Common myeloid progenitor, CD34-positive (primary cell): ENCODE results near the gene THEMIS2.

Experiments used
- CTCF ChIA-PET: fragments of 350-600 bp; sonication (Branson Sonifier 250); formaldehyde crosslinking; loops from one replicate; lab custom pipeline; 2021; ENCODE audit warnings: antibody characterized with exemption; lab: Charles Lee
- POLR2A ChIA-PET: fragments of 350-600 bp; sonication (Branson Sonifier 250); formaldehyde crosslinking; loops from one replicate; lab custom pipeline; 2021; ENCODE audit warnings: antibody characterized with exemption; lab: Charles Lee
- DNase-seq, 3 donors: peaks; one replicate each; pipeline versions ENCODE4 v3.0.0 to v3.0.0-alpha.2; 2013
- H3K27ac ChIP-seq, 2 experiments: 1 replicate in 1 of 2; 2 replicates in 1 of 2; pipeline ENCODE4 v1.7.0; 2013; ENCODE audit warnings: inconsistent platforms in 2 of 2, low read length in 2 of 2, mild to moderate bottlenecking in 2 of 2, low read depth in 1 of 2, moderate library complexity in 1 of 2; ENCODE audit not compliant: severe bottlenecking in 2 of 2, insufficient read depth in 1 of 2, poor library complexity in 1 of 2
- H3K27me3 ChIP-seq, 5 experiments: replicated peaks in 2 of 5; 1 replicate in 3 of 5; 2 replicates in 2 of 5; pipeline versions ENCODE4 v1.6.1 to v1.7.0; 2013; ENCODE audit warnings: low read length in 4 of 5, mild to moderate bottlenecking in 2 of 5, moderate library complexity in 2 of 5, inconsistent platforms in 1 of 5; ENCODE audit not compliant: insufficient read depth in 5 of 5, control insufficient read depth in 4 of 5
- H3K36me3 ChIP-seq, 4 experiments: 1 replicate in 2 of 4; 2 replicates in 2 of 4; pipeline versions ENCODE4 v1.6.1 to v1.7.0; 2013; ENCODE audit warnings: low read length in 3 of 4, control low read depth in 1 of 4, mild to moderate bottlenecking in 1 of 4; ENCODE audit not compliant: control insufficient read depth in 4 of 4, insufficient read depth in 4 of 4
- H3K4me1 ChIP-seq, 4 experiments: 1 replicate in 3 of 4; 2 replicates in 1 of 4; pipeline versions ENCODE4 v1.6.1 to v1.7.1; 2013; ENCODE audit warnings: low read length in 3 of 4, mild to moderate bottlenecking in 3 of 4, control low read depth in 1 of 4, inconsistent platforms in 1 of 4, moderate library complexity in 1 of 4; ENCODE audit not compliant: control insufficient read depth in 4 of 4, insufficient read depth in 4 of 4; ENCODE audit errors: control extremely low read depth in 1 of 4
- H3K4me3 ChIP-seq, 7 experiments: 1 replicate in 4 of 7; 2 replicates in 3 of 7; pipeline versions ENCODE4 v1.5.1 to v1.7.0; 2013; ENCODE audit warnings: mild to moderate bottlenecking in 7 of 7, low read length in 6 of 7, moderate library complexity in 6 of 7, inconsistent platforms in 2 of 7, low read depth in 2 of 7, control low read depth in 1 of 7; ENCODE audit not compliant: insufficient read depth in 4 of 7, control insufficient read depth in 1 of 7; ENCODE audit errors: extremely low read depth in 1 of 7
- H3K9me3 ChIP-seq, 5 experiments: 1 replicate in 4 of 5; 2 replicates in 1 of 5; pipeline versions ENCODE4 v1.6.1 to v1.7.1; 2013; ENCODE audit warnings: low read length in 4 of 5, mild to moderate bottlenecking in 2 of 5, inconsistent platforms in 1 of 5, low read depth in 1 of 5, moderate library complexity in 1 of 5; ENCODE audit not compliant: control insufficient read depth in 4 of 5, insufficient read depth in 2 of 5; ENCODE audit errors: control extremely low read depth in 1 of 5
- WGBS: methylation state at CpG from one replicate; pipeline ENCODE4 v1.1.5; 2013; ENCODE audit not compliant: insufficient coverage; 5-methylcytosine and 5-hydroxymethylcytosine counted together

THEMIS2 gene

GRCh38 chr1:27832762-27833161, 39.6 kb upstream of the THEMIS2 start:
- POLR2A ChIA-PET: no interaction called here
- WGBS: no CpG with 5 or more reads among the region's 2 CpGs
- no peak for DNase-seq
- Histone ChIP-seq H3K27ac (no peak overlapping the region), H3K4me3 (no peak overlapping the region), H3K27me3 (no peaks in the 10 kb centered on the region), H3K36me3 (peaks cover 0 to 26% (median 18%) of the 10 kb centered on the region in 4 experiments), H3K4me1 (peaks cover 6 to 18% (median 12%) of the 10 kb centered on the region in 4 experiments), H3K9me3 (no peaks in the 10 kb centered on the region)
- CTCF ChIA-PET: interaction anchor here (1.6 to 1.8 kb wide), 2 partner anchors 9 to 17 kb away, joined by 4 to 5 read pairs; no protein-coding TSS in a partner anchor

GRCh38 chr1:27833470-27833869, 38.9 kb upstream of the THEMIS2 start:
- no peak for DNase-seq
- 100% methylated on average over 1 of the region's 3 CpGs for WGBS
- peaks cover 0 to 26% (median 18%) of the 10 kb centered on the region in 4 experiments for H3K36me3 ChIP-seq
- ChIA-PET POLR2A (no interaction called here), CTCF (interaction anchor here (1.4 to 1.8 kb wide), 2 partner anchors 16 to 23 kb away, joined by 4 to 7 read pairs; no protein-coding TSS in a partner anchor)
- H3K27me3 ChIP-seq: no peaks in the 10 kb centered on the region
- peaks cover 6 to 18% (median 12%) of the 10 kb centered on the region in 4 experiments for H3K4me1 ChIP-seq
- no peak overlapping the region for H3K27ac ChIP-seq
- no peaks in the 10 kb centered on the region for H3K9me3 ChIP-seq
- H3K4me3 ChIP-seq: no peak overlapping the region

- peak overlapping the region in 1 of 2 experiments; percentile 8 for H3K27ac ChIP-seq
- ChIA-PET CTCF (interaction anchor here (1.5 kb wide), 1 partner anchor 166 kb away, joined by 3 read pairs; no protein-coding TSS in a partner anchor), POLR2A (interaction anchor here (0.5 kb wide), 1 partner anchor 998 kb away, joined by 4 read pairs; no protein-coding TSS in a partner anchor)
- no peak for DNase-seq
- H3K4me3 ChIP-seq: no peak overlapping the region
- H3K9me3 ChIP-seq: no peaks in the 10 kb centered on the region
- H3K4me1 ChIP-seq: peaks cover 6 to 17% (median 12%) of the 10 kb centered on the region in 4 experiments
- no peaks in the 10 kb centered on the region for H3K27me3 ChIP-seq
- H3K36me3 ChIP-seq: peaks cover 4 to 39% (median 27%) of the 10 kb centered on the region in 4 experiments
Observed at GRCh38 chr1:27835046-27835445, 37.3 kb upstream of the THEMIS2 start.

GRCh38 chr1:27835501-27835900, 36.8 kb upstream of the THEMIS2 start:
- H3K36me3 ChIP-seq: peaks cover 6 to 43% (median 31%) of the 10 kb centered on the region in 4 experiments

GRCh38 chr1:27849951-27850350, 22.4 kb upstream of the THEMIS2 start:
- ChIA-PET POLR2A (no interaction called here), CTCF (interaction anchor here (1.0 to 1.6 kb wide), 4 partner anchors 8 to 91 kb away, joined by 3 to 5 read pairs (median 4); no protein-coding TSS in a partner anchor)
- WGBS: 98% methylated on average over 6 of the region's 7 CpGs

More at GRCh38 chr1:27835501-27835900, 36.8 kb upstream of the THEMIS2 start:
- POLR2A ChIA-PET: no interaction called here
- H3K27ac ChIP-seq: peak overlapping the region in 1 of 2 experiments; percentile 8
- CTCF ChIA-PET: interaction anchor here (1.5 kb wide), 1 partner anchor 167 kb away, joined by 3 read pairs; no protein-coding TSS in a partner anchor
- no peaks in the 10 kb centered on the region for H3K9me3 ChIP-seq
- no peaks in the 10 kb centered on the region for H3K27me3 ChIP-seq
- H3K4me1 ChIP-seq: peaks cover 6 to 17% (median 12%) of the 10 kb centered on the region in 4 experiments
- DNase-seq: no peak
- no CpG with 5 or more reads among the region's 1 CpG for WGBS
- H3K4me3 ChIP-seq: no peak overlapping the region

GRCh38 chr1:27855085-27855484, 17.3 kb upstream of the THEMIS2 start:
- POLR2A ChIA-PET: no interaction called here
- CTCF ChIA-PET: no interaction called here
- Histone ChIP-seq H3K27me3 (no peaks in the 10 kb centered on the region), H3K4me3 (no peak overlapping the region), H3K4me1 (peaks cover 0 to 10% (median 6%) of the 10 kb centered on the region in 4 experiments), H3K27ac (no peak overlapping the region), H3K9me3 (no peaks in the 10 kb centered on the region), H3K36me3 (peaks cover 6 to 18% (median 11%) of the 10 kb centered on the region in 4 experiments)
- DNase-seq: no peak
- WGBS: 92% methylated on average over 5 of the region's 6 CpGs

More at GRCh38 chr1:27849951-27850350, 22.4 kb upstream of the THEMIS2 start:
- DNase-seq: no peak
- Histone ChIP-seq H3K4me3 (no peak overlapping the region), H3K36me3 (peaks cover 17 to 58% (median 39%) of the 10 kb centered on the region in 4 experiments), H3K27ac (no peak overlapping the region), H3K4me1 (no peaks in the 10 kb centered on the region), H3K9me3 (no peaks in the 10 kb centered on the region), H3K27me3 (no peaks in the 10 kb centered on the region)
